ENCODE measurements around the gene LPO.

- TF ChIP-seq CTCF (IDR thresholded peaks at IDR 0.05; ENCODE audit: poor library complexity, severe bottlenecking) (no peak), EP300 (conservative IDR thresholded peaks at IDR 0.05; ENCODE audit: poor library complexity, severe bottlenecking) (no peak)
Observed at GRCh38 chr17:58308985-58309917, 70.9 kb downstream of the LPO start.
